GM19438 (cell line): Measurements from ENCODE around the gene SAMD3.
"Not testable (repeated sequence)": the region's sequence is repeated elsewhere in the genome, so short reads cannot be mapped to it uniquely, and the experiment has no call there.

ENCODE experiments used
- ATAC-seq: cut with Tn5 transposase; IDR thresholded peaks from one replicate; pipeline ENCODE4 v1.9.1; 2021; ENCODE audit warnings: low read depth; ENCODE audit not compliant: unreplicated experiment

Gene SAMD3

GRCh38 chr6:130222775-130223174 is at the start of gene SAMD3:
Gene SAMD3 (minus strand): TSS chr6:130222951. CDS start chr6:130215273, 7,678 bp downstream.
- ATAC-seq = no peak

GRCh38 chr6:130269969-130270635 is 47.4 kb upstream of the SAMD3 start:
- peak; percentile 77 for ATAC-seq

GRCh38 chr6:130265553-130265952 is 42.8 kb upstream of the SAMD3 start:
- ATAC-seq = not testable (repeated sequence)

GRCh38 chr6:130262008-130262407 is 39.3 kb upstream of the SAMD3 start:
- no peak for ATAC-seq

- not testable (repeated sequence) for ATAC-seq
Measured at GRCh38 chr6:130261558-130261957, 38.8 kb upstream of the SAMD3 start.

GRCh38 chr6:130260614-130261241 is 38.0 kb upstream of the SAMD3 start:
- peak; percentile 37 for ATAC-seq

GRCh38 chr6:130260050-130260462 is 37.3 kb upstream of the SAMD3 start:
- peak; percentile 66 for ATAC-seq

- peak; percentile 27 for ATAC-seq
Measured at GRCh38 chr6:130259557-130259956, 36.8 kb upstream of the SAMD3 start.

GRCh38 chr6:130259140-130259539 is 36.4 kb upstream of the SAMD3 start:
- no peak for ATAC-seq

- ATAC-seq = no peak
Measured at GRCh38 chr6:130252527-130253237, 29.9 kb upstream of the SAMD3 start.

- ATAC-seq = no peak
Measured at GRCh38 chr6:130245267-130245666, 22.5 kb upstream of the SAMD3 start.

- ATAC-seq = no peak
Measured at GRCh38 chr6:130244728-130245127, 22.0 kb upstream of the SAMD3 start.

- ATAC-seq = no peak
Measured at GRCh38 chr6:130240232-130240631, 17.5 kb upstream of the SAMD3 start.

- ATAC-seq = no peak
Measured at GRCh38 chr6:130239755-130240154, 17.0 kb upstream of the SAMD3 start.

- ATAC-seq = no peak
Measured at GRCh38 chr6:130233330-130233729, 10.6 kb upstream of the SAMD3 start.

GRCh38 chr6:130230531-130230930 is 7.8 kb upstream of the SAMD3 start:
- ATAC-seq = not testable (repeated sequence)

GRCh38 chr6:130229645-130230044 is 6.9 kb upstream of the SAMD3 start:
- no peak for ATAC-seq

GRCh38 chr6:130223508-130223907 is 757 bp upstream of the SAMD3 start:
- peak; percentile 98 for ATAC-seq

GRCh38 chr6:130218134-130218533 is 4.6 kb downstream of the SAMD3 start:
- no peak for ATAC-seq

GRCh38 chr6:130216620-130217019 is 6.1 kb downstream of the SAMD3 start:
- ATAC-seq = no peak

GRCh38 chr6:130215526-130215925 is 7.2 kb downstream of the SAMD3 start:
- no peak for ATAC-seq
